KMS-11 (cell line): ENCODE results near the gene CASK.

Experiments
- H2AFZ ChIP-seq: fragments of 200-600 bp; sonication (generic); 2 replicates; pipeline ENCODE4 v1.6.1; 2016; ENCODE audit warnings: antibody characterized with exemption, mixed run types, low read depth
- H3K27ac ChIP-seq: fragments of 200-600 bp; sonication (generic); 2 replicates; pipeline ENCODE4 v1.6.1; 2016; ENCODE audit warnings: mild to moderate bottlenecking, mixed run types
- H3K27me3 ChIP-seq: fragments of 200-600 bp; sonication (generic); 2 replicates; pipeline ENCODE4 v1.6.1; 2017; ENCODE audit warnings: mild to moderate bottlenecking, low read depth, mixed run types, moderate library complexity; ENCODE audit not compliant: insufficient read depth
- H3K36me3 ChIP-seq: fragments of 200-600 bp; sonication (generic); 2 replicates; pipeline ENCODE4 v1.6.1; 2017; ENCODE audit warnings: mild to moderate bottlenecking, mixed run types; ENCODE audit not compliant: insufficient read depth
- H3K4me1 ChIP-seq: fragments of 200-600 bp; sonication (generic); 2 replicates; pipeline ENCODE4 v1.6.1; 2016; ENCODE audit warnings: mild to moderate bottlenecking, low read depth, mixed run types; ENCODE audit not compliant: poor library complexity, severe bottlenecking
- H3K4me2 ChIP-seq: fragments of 200-600 bp; sonication (generic); 2 replicates; pipeline ENCODE4 v1.7.0; 2016; ENCODE audit warnings: mild to moderate bottlenecking, mixed run types
- H3K4me3 ChIP-seq: fragments of 200-600 bp; sonication (generic); IDR thresholded peaks from 2 replicates; pipeline ENCODE4 v1.6.1; 2017; ENCODE audit warnings: low read depth, low read length, mixed read lengths; ENCODE audit not compliant: insufficient read depth
- H3K79me2 ChIP-seq: fragments of 200-600 bp; sonication (generic); 2 replicates; pipeline ENCODE4 v1.6.1; 2016; ENCODE audit warnings: low read depth, mixed run types; ENCODE audit not compliant: insufficient read depth
- H3K9ac ChIP-seq: fragments of 200-600 bp; sonication (generic); 2 replicates; pipeline ENCODE4 v1.6.1; 2016; ENCODE audit warnings: mild to moderate bottlenecking, mixed run types
- H4K20me1 ChIP-seq: fragments of 200-600 bp; sonication (generic); 2 replicates; pipeline ENCODE4 v1.6.1; 2016; ENCODE audit warnings: mild to moderate bottlenecking, mixed run types; ENCODE audit not compliant: insufficient read depth
- CTCF ChIP-seq: fragments of 200-600 bp; sonication (generic); conservative IDR thresholded peaks from 2 replicates; pipeline ENCODE4 v1.6.1; 2017; ENCODE audit warnings: low read depth, mild to moderate bottlenecking, antibody characterized with exemption, low read length, moderate library complexity, mixed read lengths

The CASK gene

GRCh38 chrX:41960142-41960541, 36.8 kb upstream of the CASK start:
- no peak for TF ChIP-seq CTCF
- no peak overlapping the region for H3K4me3 ChIP-seq
- no peak overlapping the region for H3K4me2 ChIP-seq
- no peaks in the 10 kb centered on the region for H3K27me3 ChIP-seq
- no peaks in the 10 kb centered on the region for H4K20me1 ChIP-seq
- H3K36me3 ChIP-seq = no peaks in the 10 kb centered on the region
- no peaks in the 10 kb centered on the region for H3K79me2 ChIP-seq
- peaks cover 6% of the 10 kb centered on the region for H3K4me1 ChIP-seq
- H3K9ac ChIP-seq = no peak overlapping the region
- H3K27ac ChIP-seq = no peak overlapping the region
- H2AFZ ChIP-seq = no peak overlapping the region

DNA sequence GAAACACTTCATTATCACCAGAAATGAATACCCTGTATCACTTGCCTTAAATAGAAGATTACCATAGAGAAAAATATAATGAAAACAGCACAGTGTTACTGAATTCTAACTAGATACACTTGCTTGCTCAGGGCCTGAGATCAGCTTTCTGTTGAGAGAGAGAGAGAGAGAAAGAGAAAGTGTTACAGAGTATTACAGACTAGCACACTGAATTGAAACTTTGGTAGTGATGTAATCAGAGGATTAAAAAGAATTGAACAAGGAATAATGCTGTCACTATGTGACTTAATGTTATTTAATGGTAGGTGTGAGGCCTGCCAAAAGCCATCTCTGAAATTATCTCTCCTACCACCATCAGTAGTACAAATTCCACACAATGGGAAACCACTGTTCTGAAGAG, 35.5 kb upstream of the CASK start:
- Histone ChIP-seq H4K20me1 (no peaks in the 10 kb centered on the region), H3K79me2 (no peaks in the 10 kb centered on the region), H3K9ac (no peak overlapping the region), H3K36me3 (no peaks in the 10 kb centered on the region), H3K27me3 (no peaks in the 10 kb centered on the region), H2AFZ (no peak overlapping the region), H3K27ac (no peak overlapping the region), H3K4me1 (peaks cover 6% of the 10 kb centered on the region), H3K4me2 (no peak overlapping the region), H3K4me3 (no peak overlapping the region)
- no peak for TF ChIP-seq CTCF

GRCh38 chrX:41956027-41956426, 32.7 kb upstream of the CASK start:
- Histone ChIP-seq H3K36me3 (no peaks in the 10 kb centered on the region), H3K27me3 (no peaks in the 10 kb centered on the region), H3K4me2 (no peak overlapping the region), H2AFZ (no peak overlapping the region), H3K27ac (no peak overlapping the region), H3K79me2 (no peaks in the 10 kb centered on the region), H3K4me3 (no peak overlapping the region), H3K4me1 (peaks cover 20% of the 10 kb centered on the region), H4K20me1 (no peaks in the 10 kb centered on the region), H3K9ac (no peak overlapping the region)
- no peak for TF ChIP-seq CTCF

- TF ChIP-seq CTCF = no peak
Measured at GRCh38 chrX:41952102-41952501, 28.7 kb upstream of the CASK start.

More at GRCh38 chrX:41952102-41952501, 28.7 kb upstream of the CASK start:
- no peak overlapping the region for H3K4me3 ChIP-seq
- no peaks in the 10 kb centered on the region for H3K36me3 ChIP-seq
- peak overlapping the region; percentile 49; the same call in 1 of the 2 replicates for H2AFZ ChIP-seq
- peak overlapping the region; percentile 43 for H3K4me2 ChIP-seq
- H3K9ac ChIP-seq = no peak overlapping the region
- peaks cover 14% of the 10 kb centered on the region for H3K4me1 ChIP-seq
- H3K79me2 ChIP-seq = no peaks in the 10 kb centered on the region
- H3K27me3 ChIP-seq = no peaks in the 10 kb centered on the region
- no peak overlapping the region for H3K27ac ChIP-seq
- H4K20me1 ChIP-seq = no peaks in the 10 kb centered on the region
